GM12875 (cell line): ENCODE results near the gene FAM72B.
"Not testable (repeated sequence)": the region's sequence is repeated elsewhere in the genome, so short reads cannot be mapped to it uniquely, and the experiment has no call there.

Experiments
- H3K4me3 ChIP-seq: one replicate; pipeline ENCODE4 v1.5.1; 2011; ENCODE audit warnings: low read depth, low read length, control low read depth

Gene FAM72B

DNA sequence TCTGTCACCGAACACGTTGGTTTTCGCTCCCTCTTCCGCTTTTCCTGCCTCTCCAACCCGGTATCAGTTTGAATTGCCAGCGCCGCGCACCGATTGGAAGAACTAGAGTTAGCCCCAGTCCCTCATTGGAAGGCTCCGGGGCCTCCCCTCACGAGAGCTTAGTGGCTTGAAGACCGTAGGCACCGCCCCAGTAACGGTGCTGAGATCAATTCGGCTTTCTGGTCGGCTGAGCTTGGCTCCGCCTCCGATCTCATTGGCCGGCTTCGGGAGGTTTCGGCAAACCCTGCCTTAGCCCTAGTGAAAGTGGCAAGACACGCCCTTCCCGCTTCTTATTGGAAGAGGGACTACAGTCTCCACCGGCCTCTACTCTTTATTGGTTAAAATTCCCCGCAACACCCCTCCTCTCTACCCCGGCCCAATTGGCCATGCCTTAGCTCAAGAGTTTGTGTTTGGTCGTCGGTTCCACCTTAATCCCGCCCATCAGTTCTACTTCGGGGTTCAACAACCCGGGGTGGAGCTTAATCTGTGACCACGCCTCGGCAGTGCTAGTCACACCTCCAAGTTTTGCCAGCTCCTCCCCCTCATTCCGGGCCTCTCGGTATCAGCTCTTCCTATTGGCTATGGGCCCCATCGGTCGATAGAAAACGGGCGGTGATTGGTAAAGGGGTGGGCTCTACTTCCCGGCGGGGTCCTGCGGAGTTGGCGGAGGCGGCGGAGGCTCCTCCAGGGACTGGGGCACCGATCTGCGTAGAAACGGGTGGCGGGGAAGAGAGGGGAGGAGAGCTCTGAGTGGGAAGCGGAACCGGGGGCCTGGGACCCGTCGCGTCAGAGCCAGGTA is at the start of gene FAM72B, which contains the start of gene SRGAP2C:
Gene FAM72B (minus strand): TSS at position 51 of the 838 bp plus-strand sequence. CDS start 851 bp downstream, outside the sequence.
Gene SRGAP2C (plus strand): TSS at position 686 of the 838 bp plus-strand sequence. CDS start 2,472 bp downstream, outside the sequence.
- H3K4me3 ChIP-seq: peak within 1 kb of the TSS; percentile 28

DNA sequence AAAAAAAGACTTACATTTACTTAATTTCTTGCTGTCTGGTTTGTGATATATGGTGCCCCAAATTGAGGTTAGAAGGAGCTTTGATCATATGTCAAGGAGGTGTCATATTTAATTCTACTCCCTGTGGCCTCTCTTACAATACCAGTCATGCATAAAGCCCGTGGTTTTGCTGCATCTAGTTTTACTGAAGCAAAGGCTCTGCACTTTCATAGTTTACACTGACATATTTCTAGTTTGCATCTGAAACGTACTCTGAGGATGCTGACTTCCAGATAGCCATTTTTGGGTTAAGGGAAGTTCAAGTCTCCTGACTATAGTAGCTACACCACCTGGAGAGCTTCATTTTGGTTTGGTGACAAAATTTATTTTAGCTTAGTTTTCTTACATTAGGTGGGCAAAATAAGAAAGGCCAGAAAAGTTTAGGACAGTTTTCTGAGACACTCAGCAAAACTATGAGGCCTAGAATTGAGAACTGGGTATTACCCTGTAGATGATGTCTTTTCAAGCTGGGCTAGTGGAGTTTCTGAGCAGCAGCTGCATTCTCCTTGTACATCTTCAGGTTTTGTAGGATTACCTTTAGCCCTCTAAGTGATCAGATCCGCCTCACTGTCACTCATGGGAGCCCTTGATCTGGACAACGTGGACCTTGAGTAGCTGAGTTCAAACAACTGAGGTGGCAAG is 48.4 kb upstream of the FAM72B start:
- H3K4me3 ChIP-seq: not testable (repeated sequence)

DNA sequence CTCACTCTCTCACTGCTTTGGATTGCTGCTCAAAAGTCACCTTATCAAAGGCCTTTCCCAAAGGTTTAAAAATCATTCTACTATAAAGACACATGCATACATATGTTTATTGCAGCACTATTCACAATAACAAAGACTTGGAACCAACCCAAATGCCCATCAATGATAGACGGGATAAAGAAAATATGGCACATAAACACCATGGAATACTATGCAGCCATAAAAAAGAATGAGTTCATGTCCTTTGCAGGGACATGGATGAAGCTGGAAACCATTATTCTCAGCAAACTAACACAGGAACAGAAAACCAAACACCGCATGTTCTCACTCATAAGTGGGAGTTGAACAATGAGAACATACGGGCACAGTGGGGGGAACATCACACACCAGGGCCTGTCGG is 46.5 kb upstream of the FAM72B start:
- not testable (repeated sequence) for H3K4me3 ChIP-seq

- not testable (repeated sequence) for H3K4me3 ChIP-seq
These were observed 43.6 kb upstream of the FAM72B start for GRCh38 chr1:121227544-121228330.

DNA sequence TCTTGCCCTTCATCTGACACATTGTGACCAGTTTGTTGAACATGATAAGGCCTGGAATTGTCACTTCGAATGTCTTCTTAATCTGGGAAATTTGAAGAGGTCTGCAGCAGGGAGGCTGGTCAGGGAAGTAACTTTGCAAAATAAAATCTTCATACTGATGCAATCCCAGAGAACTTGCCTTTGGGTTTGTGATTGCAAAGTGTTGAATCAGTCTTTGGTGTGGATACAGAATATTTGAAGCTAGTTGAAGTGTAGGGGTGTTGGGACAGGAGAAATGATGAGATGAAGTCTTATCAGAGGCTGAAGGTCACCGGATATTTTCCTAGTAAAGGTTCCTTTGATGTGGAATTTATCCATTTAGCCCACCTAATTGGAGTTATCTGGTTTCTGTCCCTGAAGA is 42.8 kb upstream of the FAM72B start:
- not testable (repeated sequence) for H3K4me3 ChIP-seq

GRCh38 chr1:121226295-121226904 is 42.3 kb upstream of the FAM72B start:
- H3K4me3 ChIP-seq: not testable (repeated sequence)

DNA sequence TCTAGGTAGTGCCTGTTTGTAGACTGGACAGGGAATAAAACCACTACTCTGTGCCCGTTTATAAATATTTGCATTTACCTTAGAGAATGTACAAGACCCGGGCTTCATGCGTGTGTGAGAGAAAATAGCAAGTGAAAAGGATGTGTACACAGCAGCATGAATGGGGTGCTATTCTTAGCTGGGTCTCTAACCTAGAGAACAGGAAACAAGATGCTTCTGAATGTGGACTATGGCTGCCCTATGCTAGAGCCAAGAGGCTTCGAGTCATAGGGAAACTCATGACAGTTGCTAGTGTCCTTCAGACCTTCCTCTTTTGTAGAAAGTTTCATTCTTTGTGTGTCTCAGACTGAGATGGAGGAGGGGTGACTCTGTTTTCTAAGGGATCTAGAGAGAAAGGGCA is 40.6 kb upstream of the FAM72B start:
- not testable (repeated sequence) for H3K4me3 ChIP-seq

DNA sequence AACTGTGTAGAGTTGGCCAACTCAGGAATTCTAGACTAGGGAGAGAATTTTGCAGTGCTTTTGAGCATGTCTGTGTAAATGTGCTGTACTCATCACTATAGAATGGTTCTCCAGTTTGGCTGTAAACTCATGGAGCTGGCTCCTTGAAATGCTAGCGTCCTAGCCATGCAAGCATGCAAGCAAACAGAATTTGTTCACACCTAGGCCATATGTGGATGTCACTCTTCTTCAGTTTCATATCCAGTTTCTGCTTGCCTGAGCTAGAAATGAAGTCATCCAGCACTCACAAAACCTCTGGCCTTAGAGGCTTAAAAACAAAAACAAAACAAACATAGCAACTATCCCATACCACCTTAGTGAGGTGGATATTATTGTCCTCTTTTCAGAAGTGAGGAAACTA is 37.6 kb upstream of the FAM72B start:
- not testable (repeated sequence) for H3K4me3 ChIP-seq

- not testable (repeated sequence) for H3K4me3 ChIP-seq
These were observed 32.5 kb upstream of the FAM72B start for GRCh38 chr1:121216676-121217075.

GRCh38 chr1:121215699-121216417 is 31.7 kb upstream of the FAM72B start:
- not testable (repeated sequence) for H3K4me3 ChIP-seq

DNA sequence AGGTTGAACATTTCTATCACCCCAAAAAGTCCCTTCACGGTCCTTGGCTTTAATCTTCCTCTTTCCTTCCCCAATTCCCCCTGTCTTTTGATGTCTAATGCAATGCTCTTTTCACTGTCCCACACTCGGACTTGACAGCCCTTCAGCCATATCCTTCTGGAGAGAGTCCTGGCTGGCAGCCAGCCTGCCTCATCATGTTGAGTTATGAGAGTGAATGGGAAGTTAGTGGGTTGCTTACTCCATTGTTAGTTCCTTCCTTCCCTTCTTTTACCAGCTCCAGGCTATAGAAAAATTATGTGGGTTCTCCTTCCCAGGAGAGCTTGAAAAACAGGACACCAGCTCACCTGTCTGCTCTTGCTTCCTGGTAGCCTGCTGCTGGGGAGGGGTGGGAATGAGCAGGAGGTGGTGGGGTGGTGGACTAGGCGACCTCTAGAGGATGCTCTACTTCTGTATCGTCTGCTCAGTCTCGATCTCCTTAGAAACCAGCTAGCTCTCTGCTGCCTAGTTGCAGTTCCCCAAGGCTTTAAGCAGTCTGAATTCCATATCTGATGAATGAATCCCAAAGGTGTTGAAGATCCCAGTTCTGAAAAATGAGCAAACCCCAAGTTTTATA is 30.5 kb upstream of the FAM72B start:
- not testable (repeated sequence) for H3K4me3 ChIP-seq

- not testable (repeated sequence) for H3K4me3 ChIP-seq
These were observed 29.4 kb upstream of the FAM72B start for GRCh38 chr1:121213491-121213890.

DNA sequence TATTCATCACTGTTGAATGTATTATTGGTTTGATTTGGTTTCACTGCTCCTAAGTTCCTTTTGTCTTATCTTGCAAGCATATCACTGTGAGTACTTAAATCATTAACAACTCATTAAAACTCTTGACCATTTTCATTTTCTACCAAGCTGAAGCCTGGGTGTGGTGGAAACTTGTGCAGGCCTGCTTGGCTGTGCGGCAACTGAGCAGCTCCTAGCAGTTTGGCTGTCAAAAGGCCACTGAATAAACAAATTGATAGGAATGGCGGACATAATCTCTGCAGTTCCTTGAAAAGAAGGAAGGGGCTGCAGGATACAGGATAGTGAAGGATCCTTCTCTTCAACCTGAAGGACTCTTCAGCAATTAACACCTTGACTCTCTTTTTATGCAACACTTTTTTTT is 26.6 kb upstream of the FAM72B start:
- not testable (repeated sequence) for H3K4me3 ChIP-seq

DNA sequence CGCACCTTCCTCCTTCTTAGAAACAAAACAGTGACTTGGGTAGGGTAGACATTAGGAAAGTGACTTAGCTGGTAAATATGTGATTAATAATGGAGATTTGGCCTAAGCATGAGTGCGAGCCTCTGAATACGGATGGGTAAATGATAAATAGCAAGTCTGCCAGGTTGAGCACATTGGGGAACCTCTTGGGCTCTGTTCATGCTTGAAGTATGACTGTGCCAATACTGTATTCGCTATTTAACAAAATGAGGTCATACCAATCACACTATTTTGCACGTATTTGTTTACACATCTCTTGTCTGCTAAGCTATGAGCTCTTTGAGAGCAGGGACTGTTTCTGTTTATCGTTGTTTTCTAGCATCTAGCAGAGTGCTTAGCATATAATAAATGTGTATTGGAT is 24.2 kb upstream of the FAM72B start:
- not testable (repeated sequence) for H3K4me3 ChIP-seq

DNA sequence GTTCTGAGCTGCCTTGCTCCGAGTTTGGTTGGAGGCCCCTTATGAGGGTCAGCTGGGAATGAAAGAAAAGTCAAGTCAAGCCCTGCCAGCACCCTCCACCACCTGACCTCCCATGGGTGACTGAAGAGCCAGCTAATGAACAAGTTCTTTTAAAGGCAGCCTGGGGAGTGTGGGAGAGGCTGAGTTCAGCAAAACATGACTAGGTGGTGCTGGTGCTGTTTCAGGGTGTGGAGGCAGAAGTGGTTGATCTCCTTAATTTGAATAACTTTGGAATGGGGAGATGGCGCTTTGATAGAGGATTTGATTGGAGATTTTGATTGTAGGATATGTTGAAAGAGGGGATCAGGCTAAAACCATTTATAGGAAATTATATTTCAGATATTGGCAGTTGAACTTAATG is 23.2 kb upstream of the FAM72B start:
- H3K4me3 ChIP-seq: not testable (repeated sequence)

GRCh38 chr1:121205786-121206711 is 21.9 kb upstream of the FAM72B start:
- H3K4me3 ChIP-seq: not testable (repeated sequence)

DNA sequence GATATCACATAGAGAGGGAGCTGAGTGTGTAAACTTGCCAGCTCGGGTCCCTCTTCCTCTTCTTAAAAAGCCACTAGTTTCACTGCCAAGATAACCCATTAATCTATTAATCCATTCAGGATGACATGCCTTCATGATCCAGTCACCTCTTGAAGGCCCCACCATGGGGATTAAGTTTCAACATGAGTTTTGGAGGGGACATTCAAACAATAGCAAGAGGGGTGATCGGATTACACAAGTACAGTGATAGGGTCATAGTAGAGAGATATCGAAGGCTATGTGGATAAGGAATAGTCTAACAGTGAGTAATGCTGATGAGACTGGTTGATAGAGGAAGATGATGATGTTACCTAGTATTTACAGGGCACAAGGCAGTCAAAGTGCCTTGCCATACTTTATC is 18.8 kb upstream of the FAM72B start:
- not testable (repeated sequence) for H3K4me3 ChIP-seq
